Measurements from ENCODE around the gene BEND7.

DNA sequence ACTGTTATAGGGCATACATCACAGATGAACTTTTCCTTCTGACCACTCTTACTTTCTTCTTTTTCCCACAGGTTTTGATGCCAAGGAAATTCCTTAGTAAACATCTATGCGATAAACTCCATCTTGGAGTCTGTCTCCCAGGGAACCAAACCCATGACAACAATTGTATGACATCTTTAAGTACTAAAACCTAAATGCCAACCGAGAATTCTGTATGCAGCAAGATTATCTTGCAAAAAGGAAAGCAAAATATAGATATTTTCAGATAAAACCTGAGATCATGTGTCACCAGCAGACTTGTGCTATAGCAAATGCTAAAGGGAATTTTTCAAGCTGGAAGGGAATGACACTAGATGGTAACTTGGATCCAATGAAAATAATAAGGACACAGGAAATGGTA, 22.0 kb upstream of the BEND7 start:
- TF ChIP-seq, protein P1, sequence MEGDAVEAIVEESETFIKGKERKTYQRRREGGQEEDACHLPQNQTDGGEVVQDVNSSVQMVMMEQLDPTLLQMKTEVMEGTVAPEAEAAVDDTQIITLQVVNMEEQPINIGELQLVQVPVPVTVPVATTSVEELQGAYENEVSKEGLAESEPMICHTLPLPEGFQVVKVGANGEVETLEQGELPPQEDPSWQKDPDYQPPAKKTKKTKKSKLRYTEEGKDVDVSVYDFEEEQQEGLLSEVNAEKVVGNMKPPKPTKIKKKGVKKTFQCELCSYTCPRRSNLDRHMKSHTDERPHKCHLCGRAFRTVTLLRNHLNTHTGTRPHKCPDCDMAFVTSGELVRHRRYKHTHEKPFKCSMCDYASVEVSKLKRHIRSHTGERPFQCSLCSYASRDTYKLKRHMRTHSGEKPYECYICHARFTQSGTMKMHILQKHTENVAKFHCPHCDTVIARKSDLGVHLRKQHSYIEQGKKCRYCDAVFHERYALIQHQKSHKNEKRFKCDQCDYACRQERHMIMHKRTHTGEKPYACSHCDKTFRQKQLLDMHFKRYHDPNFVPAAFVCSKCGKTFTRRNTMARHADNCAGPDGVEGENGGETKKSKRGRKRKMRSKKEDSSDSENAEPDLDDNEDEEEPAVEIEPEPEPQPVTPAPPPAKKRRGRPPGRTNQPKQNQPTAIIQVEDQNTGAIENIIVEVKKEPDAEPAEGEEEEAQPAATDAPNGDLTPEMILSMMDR (IDR thresholded peaks at IDR 0.05): no peak
- TF ChIP-seq EP300 (IDR thresholded peaks at IDR 0.05): no peak
